Measurements from ENCODE around the gene DUSP6. TPM values are rescaled to one million over a fixed set of nuclear protein-coding genes. Genes with fewer than 3 reads are reported as not detected.

DUSP6 gene
- total and polyA plus RNA-seq, 9 of the 15 experiments (the other 6 are each of a cell fraction or from before 2014, with no cell fraction given), result 0.04 to 0.60 (median 0.08) TPM; not detected in 2

DNA sequence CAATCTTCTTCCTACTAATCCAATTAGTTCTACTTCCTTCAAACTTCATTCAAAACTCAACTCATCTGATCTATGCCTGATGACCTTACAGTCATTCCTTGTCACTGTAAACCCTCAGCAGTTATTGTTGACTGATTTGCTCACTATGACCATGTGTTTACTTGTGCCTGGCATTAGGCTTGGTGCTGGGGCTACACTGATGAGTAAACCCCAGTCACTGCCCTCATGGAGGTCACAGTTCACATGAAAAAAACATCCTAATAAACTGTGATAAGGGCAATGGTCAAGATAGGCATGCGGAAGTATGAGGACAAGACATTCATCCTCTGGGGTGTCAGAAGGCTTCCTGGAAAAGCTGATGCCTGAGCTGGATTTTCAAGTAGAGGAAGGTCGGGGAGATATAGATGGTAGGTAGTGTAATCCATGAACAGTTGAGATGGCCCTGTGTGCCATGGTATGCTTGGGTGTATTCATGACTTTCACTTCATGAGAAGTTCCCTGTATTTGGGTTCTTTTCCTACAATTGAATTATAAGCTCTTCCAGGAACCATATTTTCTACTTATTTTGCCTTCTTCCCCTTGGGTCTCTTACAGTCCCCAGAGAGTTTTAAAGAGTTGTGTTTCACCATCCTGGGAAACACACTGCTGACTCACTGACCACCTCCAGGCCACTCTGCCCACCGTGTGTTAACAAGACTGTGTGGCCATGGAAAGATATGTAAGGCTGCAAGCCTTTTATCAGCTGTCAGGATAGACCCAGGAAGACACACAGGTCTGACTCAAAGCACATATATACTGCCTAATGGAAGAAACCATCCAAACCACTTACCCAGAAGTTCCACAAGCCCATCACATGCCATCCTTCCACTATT is 38.7 kb upstream of the DUSP6 start:
- Histone ChIP-seq H3K27me3 (ENCODE audit: control insufficient read depth in 2 of 2, insufficient read depth in 2 of 2, low read length in 2 of 2) (no peaks in the 10 kb centered on the region), H4K20me1 (replicated peaks; ENCODE audit: control insufficient read depth, insufficient read depth, low read length) (no peaks in the 10 kb centered on the region), H3K36me3 (ENCODE audit: control insufficient read depth, insufficient read depth, low read length) (no peaks in the 10 kb centered on the region), H3K4me2 (ENCODE audit: insufficient read depth, low read length) (peak overlapping the region; percentile 50; the same call in 1 of the 2 replicates), H3K9me3 (replicated peaks; ENCODE audit: control insufficient read depth, insufficient read depth, low read depth, low read length) (no peaks in the 10 kb centered on the region), H3K4me1 (replicated peaks in 1 of 2; ENCODE audit: control insufficient read depth in 2 of 2, insufficient read depth in 2 of 2, low read length in 2 of 2) (peaks cover 2 to 45% of the 10 kb centered on the region in 2 experiments; a peak in 3 of 5 replicates), H3K9me1 (ENCODE audit: control insufficient read depth, insufficient read depth, low read length) (no peaks in the 10 kb centered on the region), H3K27ac (ENCODE audit: extremely low read depth, low read depth, low read length) (peak overlapping the region; percentile 17; the same call in 2 of the 3 replicates), H3K4me3 (no peak overlapping the region), H2AFZ (ENCODE audit: low read depth, low read length) (peak overlapping the region; percentile 32), H3K9ac (ENCODE audit: insufficient read depth in 1 of 2, low read depth in 2 of 2, low read length in 2 of 2) (no peak overlapping the region), H3K79me2 (ENCODE audit: control insufficient read depth, insufficient read depth, low read length) (no peaks in the 10 kb centered on the region)
- POLR2A ChIA-PET, result interaction anchor here (1.0 kb wide), 1 partner anchor 11 kb away, joined by 3 read pairs; no protein-coding TSS in a partner anchor
- WGBS (ENCODE audit: insufficient coverage, low coverage, missing lambda C conversion rate), result 4% methylated on average over 3 of the region's 3 CpGs
- in situ Hi-C loops (cut with MboI), result no loop called here
- FAIRE-seq (peak; percentile 84), ATAC-seq (peak; percentile 29), DNase-seq (ENCODE audit: extremely low read depth in 1 of 4, low spot score in 3 of 4) (peak in 3 of 4 experiments; percentile 20 to 78 (median 33))
- intact Hi-C loops (cut with micrococcal nuclease), result loop anchor here (5.0 kb wide), 2 partner anchors 49 to 71 kb away; no protein-coding TSS in a partner anchor
- BruUV-seq (replicated peaks), result no TSS peak
- CTCF ChIA-PET (ENCODE audit: low intra/inter-chr PET ratio), result no interaction called here
- TF ChIP-seq SNRNP70 (optimal IDR thresholded peaks at IDR 0.05; ENCODE audit: low read depth, low read length) (no peak), STAT5B (CRISPR knock-in tag; IDR thresholded peaks at IDR 0.05) (no peak), PHB (CRISPR knock-in tag; IDR thresholded peaks at IDR 0.05) (no peak), CHD2 (IDR thresholded peaks at IDR 0.05; ENCODE audit: low read depth, low read length) (no peak), ZC3H4 (CRISPR knock-in tag; IDR thresholded peaks at IDR 0.05; ENCODE audit: borderline replicate concordance) (no peak), TAL1 (IDR thresholded peaks at IDR 0.05) (peak; percentile 30; the same call in 1 of the 2 replicates), BRF1 (IDR thresholded peaks at IDR 0.05; ENCODE audit: borderline replicate concordance, extremely low read depth, insufficient read length) (no peak), ARID1B (IDR thresholded peaks at IDR 0.05) (peak; percentile 66), SIN3A (IDR thresholded peaks at IDR 0.05; ENCODE audit: borderline replicate concordance in 2 of 2, control insufficient read depth in 1 of 2, low read depth in 2 of 2, low read length in 2 of 2) (no peak), NBN (IDR thresholded peaks at IDR 0.05; ENCODE audit: low read depth) (no peak), FUS (optimal IDR thresholded peaks at IDR 0.05; ENCODE audit: low read depth, low read length) (no peak), HIVEP1 (CRISPR knock-in tag; IDR thresholded peaks at IDR 0.05) (no peak)
- TF ChIP-seq, protein P1, sequence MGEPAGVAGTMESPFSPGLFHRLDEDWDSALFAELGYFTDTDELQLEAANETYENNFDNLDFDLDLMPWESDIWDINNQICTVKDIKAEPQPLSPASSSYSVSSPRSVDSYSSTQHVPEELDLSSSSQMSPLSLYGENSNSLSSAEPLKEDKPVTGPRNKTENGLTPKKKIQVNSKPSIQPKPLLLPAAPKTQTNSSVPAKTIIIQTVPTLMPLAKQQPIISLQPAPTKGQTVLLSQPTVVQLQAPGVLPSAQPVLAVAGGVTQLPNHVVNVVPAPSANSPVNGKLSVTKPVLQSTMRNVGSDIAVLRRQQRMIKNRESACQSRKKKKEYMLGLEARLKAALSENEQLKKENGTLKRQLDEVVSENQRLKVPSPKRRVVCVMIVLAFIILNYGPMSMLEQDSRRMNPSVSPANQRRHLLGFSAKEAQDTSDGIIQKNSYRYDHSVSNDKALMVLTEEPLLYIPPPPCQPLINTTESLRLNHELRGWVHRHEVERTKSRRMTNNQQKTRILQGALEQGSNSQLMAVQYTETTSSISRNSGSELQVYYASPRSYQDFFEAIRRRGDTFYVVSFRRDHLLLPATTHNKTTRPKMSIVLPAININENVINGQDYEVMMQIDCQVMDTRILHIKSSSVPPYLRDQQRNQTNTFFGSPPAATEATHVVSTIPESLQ (CRISPR knock-in tag; IDR thresholded peaks at IDR 0.05), result no peak
- TF ChIP-seq, protein P2, sequence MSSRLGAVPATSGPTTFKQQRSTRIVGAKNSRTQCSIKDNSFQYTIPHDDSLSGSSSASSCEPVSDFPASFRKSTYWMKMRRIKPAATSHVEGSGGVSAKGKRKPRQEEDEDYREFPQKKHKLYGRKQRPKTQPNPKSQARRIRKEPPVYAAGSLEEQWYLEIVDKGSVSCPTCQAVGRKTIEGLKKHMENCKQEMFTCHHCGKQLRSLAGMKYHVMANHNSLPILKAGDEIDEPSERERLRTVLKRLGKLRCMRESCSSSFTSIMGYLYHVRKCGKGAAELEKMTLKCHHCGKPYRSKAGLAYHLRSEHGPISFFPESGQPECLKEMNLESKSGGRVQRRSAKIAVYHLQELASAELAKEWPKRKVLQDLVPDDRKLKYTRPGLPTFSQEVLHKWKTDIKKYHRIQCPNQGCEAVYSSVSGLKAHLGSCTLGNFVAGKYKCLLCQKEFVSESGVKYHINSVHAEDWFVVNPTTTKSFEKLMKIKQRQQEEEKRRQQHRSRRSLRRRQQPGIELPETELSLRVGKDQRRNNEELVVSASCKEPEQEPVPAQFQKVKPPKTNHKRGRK (tag; IDR thresholded peaks at IDR 0.05), result no peak
- TF ChIP-seq, protein P3, sequence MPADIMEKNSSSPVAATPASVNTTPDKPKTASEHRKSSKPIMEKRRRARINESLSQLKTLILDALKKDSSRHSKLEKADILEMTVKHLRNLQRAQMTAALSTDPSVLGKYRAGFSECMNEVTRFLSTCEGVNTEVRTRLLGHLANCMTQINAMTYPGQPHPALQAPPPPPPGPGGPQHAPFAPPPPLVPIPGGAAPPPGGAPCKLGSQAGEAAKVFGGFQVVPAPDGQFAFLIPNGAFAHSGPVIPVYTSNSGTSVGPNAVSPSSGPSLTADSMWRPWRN (IDR thresholded peaks at IDR 0.05; ENCODE audit: low read depth), result no peak
- TF ChIP-seq, protein P4, sequence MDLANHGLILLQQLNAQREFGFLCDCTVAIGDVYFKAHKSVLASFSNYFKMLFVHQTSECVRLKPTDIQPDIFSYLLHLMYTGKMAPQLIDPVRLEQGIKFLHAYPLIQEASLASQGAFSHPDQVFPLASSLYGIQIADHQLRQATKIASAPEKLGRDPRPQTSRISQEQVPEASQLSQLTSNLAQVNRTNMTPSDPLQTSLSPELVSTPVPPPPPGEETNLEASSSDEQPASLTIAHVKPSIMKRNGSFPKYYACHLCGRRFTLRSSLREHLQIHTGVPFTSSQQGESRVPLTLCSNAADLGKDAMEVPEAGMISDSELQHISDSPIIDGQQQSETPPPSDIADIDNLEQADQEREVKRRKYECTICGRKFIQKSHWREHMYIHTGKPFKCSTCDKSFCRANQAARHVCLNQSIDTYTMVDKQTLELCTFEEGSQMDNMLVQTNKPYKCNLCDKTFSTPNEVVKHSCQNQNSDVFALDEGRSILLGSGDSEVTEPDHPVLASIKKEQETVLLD (IDR thresholded peaks at IDR 0.05), result no peak

All from K562 (cell line).